KMS-11 (cell line): ENCODE data around the gene AIFM3.
A peak's percentile ranks its signal among the peaks of the same experiment; 100 is the strongest.
"Not testable (repeated sequence)": the region's sequence is repeated elsewhere in the genome, so short reads cannot be mapped to it uniquely, and the experiment has no call there.

ENCODE experiments used
- H2AFZ ChIP-seq: fragments of 200-600 bp; sonication (generic); 2 replicates; pipeline ENCODE4 v1.6.1; 2016; ENCODE audit warnings: antibody characterized with exemption, mixed run types, low read depth
- H3K27ac ChIP-seq: fragments of 200-600 bp; sonication (generic); 2 replicates; pipeline ENCODE4 v1.6.1; 2016; ENCODE audit warnings: mild to moderate bottlenecking, mixed run types
- H3K27me3 ChIP-seq: fragments of 200-600 bp; sonication (generic); 2 replicates; pipeline ENCODE4 v1.6.1; 2017; ENCODE audit warnings: mild to moderate bottlenecking, low read depth, mixed run types, moderate library complexity; ENCODE audit not compliant: insufficient read depth
- H3K36me3 ChIP-seq: fragments of 200-600 bp; sonication (generic); 2 replicates; pipeline ENCODE4 v1.6.1; 2017; ENCODE audit warnings: mild to moderate bottlenecking, mixed run types; ENCODE audit not compliant: insufficient read depth
- H3K4me1 ChIP-seq: fragments of 200-600 bp; sonication (generic); 2 replicates; pipeline ENCODE4 v1.6.1; 2016; ENCODE audit warnings: mild to moderate bottlenecking, low read depth, mixed run types; ENCODE audit not compliant: poor library complexity, severe bottlenecking
- H3K4me2 ChIP-seq: fragments of 200-600 bp; sonication (generic); 2 replicates; pipeline ENCODE4 v1.7.0; 2016; ENCODE audit warnings: mild to moderate bottlenecking, mixed run types
- H3K4me3 ChIP-seq: fragments of 200-600 bp; sonication (generic); IDR thresholded peaks from 2 replicates; pipeline ENCODE4 v1.6.1; 2017; ENCODE audit warnings: low read depth, low read length, mixed read lengths; ENCODE audit not compliant: insufficient read depth
- H3K79me2 ChIP-seq: fragments of 200-600 bp; sonication (generic); 2 replicates; pipeline ENCODE4 v1.6.1; 2016; ENCODE audit warnings: low read depth, mixed run types; ENCODE audit not compliant: insufficient read depth
- H3K9ac ChIP-seq: fragments of 200-600 bp; sonication (generic); 2 replicates; pipeline ENCODE4 v1.6.1; 2016; ENCODE audit warnings: mild to moderate bottlenecking, mixed run types
- H4K20me1 ChIP-seq: fragments of 200-600 bp; sonication (generic); 2 replicates; pipeline ENCODE4 v1.6.1; 2016; ENCODE audit warnings: mild to moderate bottlenecking, mixed run types; ENCODE audit not compliant: insufficient read depth
- CTCF ChIP-seq: fragments of 200-600 bp; sonication (generic); conservative IDR thresholded peaks from 2 replicates; pipeline ENCODE4 v1.6.1; 2017; ENCODE audit warnings: low read depth, mild to moderate bottlenecking, antibody characterized with exemption, low read length, moderate library complexity, mixed read lengths

Gene AIFM3

GRCh38 chr22:21003782-21004181 is 36.7 kb downstream of the AIFM3 start:
- H3K36me3 ChIP-seq, result no peaks in the 10 kb centered on the region
- H3K9ac ChIP-seq, result no peak overlapping the region
- H3K4me3 ChIP-seq, result no peak overlapping the region
- H3K27ac ChIP-seq, result no peak overlapping the region
- H3K27me3 ChIP-seq, result peaks cover 3% of the 10 kb centered on the region; the same call in 1 of the 2 replicates
- H3K79me2 ChIP-seq, result peaks cover 23% of the 10 kb centered on the region; the same call in 1 of the 2 replicates
- H2AFZ ChIP-seq, result no peak overlapping the region
- no peak for TF ChIP-seq CTCF
- no peaks in the 10 kb centered on the region for H4K20me1 ChIP-seq
- peak overlapping the region; percentile 99; the same call in 1 of the 2 replicates for H3K4me2 ChIP-seq
- peaks cover 18% of the 10 kb centered on the region for H3K4me1 ChIP-seq

DNA sequence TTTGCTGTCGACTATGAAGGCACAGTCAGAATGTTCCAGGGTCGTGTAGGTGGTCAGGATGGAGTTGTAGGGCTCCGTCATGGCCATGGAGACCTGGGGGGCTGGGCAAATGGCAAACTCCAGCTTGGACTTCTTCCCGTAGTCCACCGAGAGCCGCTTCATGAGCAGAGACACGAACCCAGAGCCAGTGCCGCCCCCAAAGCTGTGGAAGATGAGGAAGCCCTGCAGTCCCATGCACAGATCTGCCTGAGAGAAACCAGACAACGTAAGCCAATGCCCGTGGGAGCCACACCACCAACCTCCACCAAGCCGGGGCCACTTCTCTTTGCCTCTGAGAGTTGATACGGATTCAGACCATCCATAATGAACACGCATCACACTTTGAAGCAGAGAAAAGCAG is 42.2 kb downstream of the AIFM3 start:
- H2AFZ ChIP-seq, H3K4me2 ChIP-seq, H3K9ac ChIP-seq, H4K20me1 ChIP-seq, H3K4me3 ChIP-seq, H3K36me3 ChIP-seq, H3K79me2 ChIP-seq, H3K27ac ChIP-seq, H3K4me1 ChIP-seq: not testable (repeated sequence)
- peaks cover 12% of the 10 kb centered on the region; the same call in 1 of the 2 replicates for H3K27me3 ChIP-seq

DNA sequence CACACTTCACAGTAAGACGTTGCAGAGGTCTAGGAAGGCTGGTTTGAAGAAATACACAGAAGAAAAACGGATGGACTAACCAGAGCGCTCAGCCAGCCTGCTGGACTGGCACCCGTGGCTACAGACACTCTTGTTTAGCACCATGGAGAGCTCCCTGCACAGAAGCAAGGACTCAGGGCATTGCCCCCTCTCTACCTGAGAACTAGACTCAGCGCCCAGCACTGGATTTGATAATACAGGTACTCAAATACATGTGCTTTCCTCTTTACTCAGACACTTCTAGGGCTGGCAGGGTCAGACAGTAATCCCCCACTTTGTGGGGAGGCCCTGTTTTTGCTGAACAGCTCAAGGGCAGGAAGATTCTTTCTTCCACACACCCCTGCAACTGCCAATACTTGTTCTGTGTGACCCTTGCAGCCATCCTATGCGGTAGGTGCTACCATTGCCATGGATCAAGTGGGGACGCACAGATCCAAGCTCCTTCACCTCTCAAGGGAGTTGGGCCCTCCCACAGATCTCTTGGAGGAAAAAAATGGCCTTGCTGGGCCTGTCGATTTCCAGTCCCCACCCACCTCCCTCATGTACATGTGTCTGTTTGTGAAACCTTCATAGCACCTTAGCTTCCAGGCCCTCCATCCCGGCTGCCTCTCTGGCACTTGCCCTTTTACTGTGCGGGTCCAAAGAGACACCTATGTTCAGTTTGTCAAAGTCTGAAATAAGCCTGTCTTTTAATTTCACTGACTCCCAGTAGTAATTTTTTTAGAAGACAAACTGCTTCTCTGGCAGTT is 42.8 kb downstream of the AIFM3 start:
- Histone ChIP-seq H3K27ac (no peak overlapping the region), H3K4me1 (no peaks in the 10 kb centered on the region), H3K4me2 (no peak overlapping the region), H3K36me3 (no peaks in the 10 kb centered on the region), H3K4me3 (no peak overlapping the region), H2AFZ (no peak overlapping the region), H3K27me3 (peaks cover 18% of the 10 kb centered on the region), H3K9ac (no peak overlapping the region), H3K79me2 (no peaks in the 10 kb centered on the region), H4K20me1 (no peaks in the 10 kb centered on the region)
- no peak for TF ChIP-seq CTCF

DNA sequence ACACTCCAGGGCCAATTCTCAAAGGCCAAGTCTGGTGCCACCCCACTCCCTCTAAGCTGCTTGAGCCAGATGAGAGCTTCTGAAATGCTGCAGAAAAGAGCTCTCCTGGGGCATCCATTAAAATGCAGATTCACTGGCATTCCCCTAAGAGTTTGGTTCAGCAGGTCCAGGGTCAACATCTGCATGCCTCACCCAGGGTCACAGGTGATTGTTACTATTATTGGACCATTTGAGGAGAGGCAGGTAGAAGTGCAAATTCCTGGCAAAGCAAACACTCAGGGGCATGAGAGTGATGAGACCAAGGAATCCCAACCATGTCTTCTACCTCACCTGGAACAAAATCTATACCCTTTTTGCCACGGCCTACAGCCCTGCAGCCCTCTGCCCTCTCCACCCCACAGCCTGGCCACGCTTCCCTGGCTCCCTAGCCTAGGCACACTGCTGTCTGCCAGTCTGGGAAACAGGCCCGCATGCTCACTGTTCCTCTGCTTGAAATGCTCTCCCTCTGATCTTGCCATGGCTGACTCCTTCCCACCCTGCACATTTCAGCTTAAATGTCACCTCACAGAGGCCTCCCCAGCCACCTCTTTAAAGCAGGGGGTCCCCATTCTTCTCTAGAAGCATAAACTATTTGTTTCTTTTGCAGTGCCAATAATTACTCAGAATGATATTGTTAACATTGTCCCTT is 43.5 kb downstream of the AIFM3 start:
- H3K27me3 ChIP-seq, result peaks cover 22% of the 10 kb centered on the region
- no peak overlapping the region for H3K4me3 ChIP-seq
- H4K20me1 ChIP-seq, result no peaks in the 10 kb centered on the region
- no peak overlapping the region for H3K4me2 ChIP-seq
- no peak for TF ChIP-seq CTCF
- H3K27ac ChIP-seq, result no peak overlapping the region
- H2AFZ ChIP-seq, result no peak overlapping the region
- H3K4me1 ChIP-seq, result no peaks in the 10 kb centered on the region
- no peaks in the 10 kb centered on the region for H3K36me3 ChIP-seq
- H3K9ac ChIP-seq, result no peak overlapping the region
- H3K79me2 ChIP-seq, result no peaks in the 10 kb centered on the region
